OCI-LY7 (cell line): Measurements from ENCODE around the gene SLC38A4.

Experiments
- EZH2phosphoT487 ChIP-seq: fragments of 200-600 bp; sonication (generic); IDR thresholded peaks from 2 replicates; pipeline ENCODE4 v1.6.1; 2018; ENCODE audit warnings: low read depth, borderline replicate concordance, mild to moderate bottlenecking, mixed run types, antibody characterized with exemption, low read length, moderate library complexity, mixed read lengths
- TF ChIP-seq, protein P1 (sequence below): fragments of 200-600 bp; sonication (generic); conservative IDR thresholded peaks from 2 replicates; pipeline ENCODE4 v1.5.1; 2014; ENCODE audit warnings: mild to moderate bottlenecking, antibody characterized with exemption, low read length, moderate library complexity, mixed read lengths

DNA sequence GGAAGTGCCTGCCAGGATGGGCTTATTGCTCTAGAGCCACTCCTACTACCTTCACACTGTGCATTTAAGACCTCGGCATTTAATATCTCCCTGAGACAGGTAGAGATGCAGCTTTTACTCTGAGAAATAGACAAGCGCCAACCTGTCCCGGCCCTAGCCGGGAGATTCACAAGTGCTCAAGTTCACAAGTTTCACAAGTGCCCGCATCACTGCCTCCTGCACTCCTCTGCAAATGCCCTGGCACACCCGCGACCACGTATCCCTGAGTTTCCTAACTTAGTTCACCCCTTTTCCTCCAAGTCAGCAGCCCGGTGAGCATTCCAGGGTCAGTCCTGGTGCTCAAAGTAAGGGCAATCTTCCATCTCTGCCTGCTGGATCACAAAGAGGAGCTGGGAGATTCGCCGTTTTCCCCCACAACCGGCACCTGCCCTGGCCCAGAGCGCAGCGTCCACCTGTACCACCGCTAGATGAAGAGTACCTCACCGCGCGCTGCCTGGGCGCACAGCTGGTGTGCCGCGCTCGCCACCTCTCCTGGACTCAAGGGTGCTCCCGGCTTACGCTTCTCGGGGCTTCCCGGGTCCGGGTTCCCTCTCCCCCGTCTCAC is 5.0 kb upstream of the SLC38A4 start:
- TF ChIP-seq, protein P1, sequence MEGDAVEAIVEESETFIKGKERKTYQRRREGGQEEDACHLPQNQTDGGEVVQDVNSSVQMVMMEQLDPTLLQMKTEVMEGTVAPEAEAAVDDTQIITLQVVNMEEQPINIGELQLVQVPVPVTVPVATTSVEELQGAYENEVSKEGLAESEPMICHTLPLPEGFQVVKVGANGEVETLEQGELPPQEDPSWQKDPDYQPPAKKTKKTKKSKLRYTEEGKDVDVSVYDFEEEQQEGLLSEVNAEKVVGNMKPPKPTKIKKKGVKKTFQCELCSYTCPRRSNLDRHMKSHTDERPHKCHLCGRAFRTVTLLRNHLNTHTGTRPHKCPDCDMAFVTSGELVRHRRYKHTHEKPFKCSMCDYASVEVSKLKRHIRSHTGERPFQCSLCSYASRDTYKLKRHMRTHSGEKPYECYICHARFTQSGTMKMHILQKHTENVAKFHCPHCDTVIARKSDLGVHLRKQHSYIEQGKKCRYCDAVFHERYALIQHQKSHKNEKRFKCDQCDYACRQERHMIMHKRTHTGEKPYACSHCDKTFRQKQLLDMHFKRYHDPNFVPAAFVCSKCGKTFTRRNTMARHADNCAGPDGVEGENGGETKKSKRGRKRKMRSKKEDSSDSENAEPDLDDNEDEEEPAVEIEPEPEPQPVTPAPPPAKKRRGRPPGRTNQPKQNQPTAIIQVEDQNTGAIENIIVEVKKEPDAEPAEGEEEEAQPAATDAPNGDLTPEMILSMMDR: no peak
- no peak for TF ChIP-seq EZH2phosphoT487
